Measurements from ENCODE around the gene GRB2.

Gene GRB2

DNA sequence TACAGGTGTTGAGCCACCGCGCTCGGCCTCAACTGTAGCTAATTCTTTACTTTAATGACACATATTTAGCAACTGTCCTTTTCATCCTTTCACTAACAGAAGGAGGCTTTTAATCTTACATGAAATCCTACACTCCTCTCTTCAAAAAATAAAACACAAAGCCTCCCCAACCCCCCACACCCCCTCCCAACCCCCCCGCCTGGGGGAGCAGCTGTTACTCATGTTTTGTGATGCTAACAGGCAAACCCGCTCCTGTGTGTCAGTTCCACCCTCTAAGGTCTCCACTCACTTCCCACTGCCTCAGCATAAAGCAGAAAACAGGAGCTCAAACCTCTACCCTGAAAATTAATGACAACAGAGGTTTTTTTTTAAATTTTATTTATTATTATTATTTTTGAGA, 60.8 kb downstream of the GRB2 start:
- no peak for DNase-seq
- no peak for TF ChIP-seq POLR2A (IDR thresholded peaks at IDR 0.05; ENCODE audit: low read length)
- TF ChIP-seq GATA1 (IDR thresholded peaks at IDR 0.05; ENCODE audit: low read depth, low read length), result no peak

DNA sequence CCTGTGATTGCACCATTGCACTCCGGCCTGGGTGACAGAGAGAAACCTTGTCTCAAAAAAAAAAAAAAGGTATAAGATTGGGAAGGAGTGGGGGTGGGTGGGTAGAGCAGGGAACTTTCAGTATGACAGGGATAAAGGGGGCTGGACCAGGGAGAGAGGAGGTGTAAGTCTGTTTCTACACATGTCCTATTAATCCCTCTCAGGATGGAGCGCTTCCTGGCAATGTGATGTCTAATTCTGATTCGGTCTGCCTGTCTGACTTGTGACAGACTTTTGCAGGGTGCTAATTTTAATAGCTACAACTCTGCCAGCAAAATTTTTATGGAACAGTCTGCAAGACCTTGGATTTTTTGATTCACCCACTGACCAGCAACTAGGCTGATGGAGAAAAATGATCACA, 62.5 kb downstream of the GRB2 start:
- DNase-seq, result no peak
- TF ChIP-seq GATA1 (IDR thresholded peaks at IDR 0.05; ENCODE audit: low read depth, low read length), result no peak
- TF ChIP-seq POLR2A (IDR thresholded peaks at IDR 0.05; ENCODE audit: low read length), result no peak

GRCh38 chr17:75341784-75342486, 63.5 kb downstream of the GRB2 start:
- no peak for TF ChIP-seq GATA1 (IDR thresholded peaks at IDR 0.05; ENCODE audit: low read depth, low read length)
- peak in 1 of 2 experiments; percentile 35 for DNase-seq

DNA sequence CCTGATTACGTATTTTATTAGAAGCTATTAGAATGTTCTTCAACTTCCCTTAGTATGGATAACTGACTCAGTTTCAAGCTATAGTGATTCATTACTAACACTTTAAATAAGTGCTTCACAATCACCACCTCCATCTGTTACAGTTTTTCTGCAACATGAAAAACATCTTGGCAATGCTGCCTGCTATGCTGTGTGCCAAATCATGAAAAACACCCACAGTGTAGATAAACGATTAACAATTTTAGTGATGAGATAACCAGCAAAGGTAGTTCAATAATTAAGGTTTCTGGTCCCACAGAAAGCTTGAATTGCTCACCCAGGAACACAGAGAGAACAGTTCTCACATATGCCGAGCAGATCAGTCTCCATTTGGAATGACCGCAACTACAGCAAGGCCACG, 64.8 kb downstream of the GRB2 start:
- no peak for TF ChIP-seq GATA1 (IDR thresholded peaks at IDR 0.05; ENCODE audit: low read depth, low read length)
- no peak for TF ChIP-seq POLR2A (IDR thresholded peaks at IDR 0.05; ENCODE audit: low read length)
- peak; percentile 41 to 77 for DNase-seq

- no peak for DNase-seq
- TF ChIP-seq POLR2A (IDR thresholded peaks at IDR 0.05; ENCODE audit: low read length), result no peak
- no peak for TF ChIP-seq GATA1 (IDR thresholded peaks at IDR 0.05; ENCODE audit: low read depth, low read length)
These were observed 65.5 kb downstream of the GRB2 start for GRCh38 chr17:75339971-75340370.

GRCh38 chr17:75338335-75338734, 67.1 kb downstream of the GRB2 start:
- TF ChIP-seq GATA1 (IDR thresholded peaks at IDR 0.05; ENCODE audit: low read depth, low read length) (no peak), POLR2A (IDR thresholded peaks at IDR 0.05; ENCODE audit: low read length) (no peak)
- DNase-seq, result peak in 1 of 2 experiments; percentile 24

GRCh38 chr17:75335315-75335714, 70.2 kb downstream of the GRB2 start:
- no peak for TF ChIP-seq POLR2A (IDR thresholded peaks at IDR 0.05; ENCODE audit: low read length)
- TF ChIP-seq GATA1 (IDR thresholded peaks at IDR 0.05; ENCODE audit: low read depth, low read length), result no peak
- peak in 1 of 2 experiments; percentile 76 for DNase-seq

- no peak for TF ChIP-seq POLR2A (IDR thresholded peaks at IDR 0.05; ENCODE audit: low read length)
- TF ChIP-seq GATA1 (IDR thresholded peaks at IDR 0.05; ENCODE audit: low read depth, low read length), result no peak
- DNase-seq, result no peak
These were observed 70.8 kb downstream of the GRB2 start for GRCh38 chr17:75334723-75335122.

DNA sequence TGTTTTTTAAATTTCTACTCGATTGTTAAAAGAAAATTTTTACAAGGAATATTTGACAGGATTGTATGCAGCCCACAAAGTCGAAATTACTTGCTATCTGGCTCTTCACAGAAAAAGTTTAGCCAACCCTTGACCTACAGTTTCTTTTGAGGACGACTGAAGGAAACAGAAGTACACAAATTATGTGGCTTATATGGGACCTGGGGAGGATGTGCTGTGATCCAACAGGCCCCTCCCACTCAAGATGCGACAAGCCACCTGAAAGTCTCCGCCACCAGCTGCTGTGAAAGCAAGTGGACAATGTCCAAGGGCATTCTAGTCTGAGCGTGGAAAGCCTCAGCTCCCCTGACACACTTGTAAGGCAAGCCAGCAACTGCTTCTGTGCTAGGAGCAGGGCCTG, 73.8 kb downstream of the GRB2 start:
- TF ChIP-seq POLR2A (IDR thresholded peaks at IDR 0.05; ENCODE audit: low read length) (no peak), GATA1 (IDR thresholded peaks at IDR 0.05; ENCODE audit: low read depth, low read length) (no peak)

DNA sequence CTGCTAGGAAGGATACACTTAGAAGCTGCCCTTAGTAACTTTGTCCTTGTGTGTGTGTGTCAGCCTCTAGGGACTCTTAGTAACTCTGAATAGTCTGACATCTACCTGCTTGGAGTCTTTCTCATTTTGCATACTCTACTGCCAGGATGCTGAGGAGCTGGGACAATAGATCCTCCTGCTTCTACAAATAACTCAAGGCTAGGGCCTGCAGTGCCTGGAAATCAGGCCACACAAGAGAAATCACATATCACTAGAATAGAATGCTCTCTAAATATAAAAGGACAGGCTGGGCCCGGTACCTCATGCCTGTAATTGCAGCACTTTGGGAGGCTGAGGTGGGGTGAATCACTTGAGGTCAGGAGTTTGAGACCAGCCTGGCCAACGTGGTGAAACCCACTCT, 77.7 kb downstream of the GRB2 start:
- TF ChIP-seq GATA1 (IDR thresholded peaks at IDR 0.05; ENCODE audit: low read depth, low read length), result no peak
- TF ChIP-seq POLR2A (IDR thresholded peaks at IDR 0.05; ENCODE audit: low read length), result no peak
- DNase-seq, result no peak

More for the DNA sequence above, 73.8 kb downstream of the GRB2 start:
- DNase-seq, result no peak

GRCh38 chr17:75326226-75326848, 79.1 kb downstream of the GRB2 start:
- DNase-seq, result peak in 1 of 2 experiments; percentile 40
- TF ChIP-seq GATA1 (IDR thresholded peaks at IDR 0.05; ENCODE audit: low read depth, low read length), result no peak
- TF ChIP-seq POLR2A (IDR thresholded peaks at IDR 0.05; ENCODE audit: low read length), result no peak

DNA sequence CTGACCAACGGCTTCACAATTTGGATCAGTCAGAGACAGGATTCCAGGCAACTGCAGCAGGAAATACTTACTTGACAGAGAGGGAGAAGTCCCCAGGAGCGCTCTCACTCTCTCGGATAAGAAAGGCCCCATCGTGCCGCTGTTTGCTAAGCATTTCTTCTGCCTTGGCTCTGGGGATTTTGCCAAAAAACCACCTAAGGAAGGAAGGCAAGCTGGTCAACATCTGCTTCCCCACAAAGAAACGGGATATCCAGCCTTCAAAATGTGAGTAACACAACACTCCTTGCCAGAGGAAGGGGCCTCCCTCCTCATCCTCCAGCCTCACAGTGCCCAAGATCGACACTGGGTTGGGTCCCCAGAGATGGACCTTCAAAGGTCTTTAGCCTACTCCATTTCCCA, 79.7 kb downstream of the GRB2 start:
- DNase-seq, result no peak
- TF ChIP-seq POLR2A (IDR thresholded peaks at IDR 0.05; ENCODE audit: low read length) (no peak), GATA1 (IDR thresholded peaks at IDR 0.05; ENCODE audit: low read depth, low read length) (no peak)

- DNase-seq, result no peak
- no peak for TF ChIP-seq GATA1 (IDR thresholded peaks at IDR 0.05; ENCODE audit: low read depth, low read length)
- no peak for TF ChIP-seq POLR2A (IDR thresholded peaks at IDR 0.05; ENCODE audit: low read length)
These were observed 80.1 kb downstream of the GRB2 start for GRCh38 chr17:75325348-75325747.

DNA sequence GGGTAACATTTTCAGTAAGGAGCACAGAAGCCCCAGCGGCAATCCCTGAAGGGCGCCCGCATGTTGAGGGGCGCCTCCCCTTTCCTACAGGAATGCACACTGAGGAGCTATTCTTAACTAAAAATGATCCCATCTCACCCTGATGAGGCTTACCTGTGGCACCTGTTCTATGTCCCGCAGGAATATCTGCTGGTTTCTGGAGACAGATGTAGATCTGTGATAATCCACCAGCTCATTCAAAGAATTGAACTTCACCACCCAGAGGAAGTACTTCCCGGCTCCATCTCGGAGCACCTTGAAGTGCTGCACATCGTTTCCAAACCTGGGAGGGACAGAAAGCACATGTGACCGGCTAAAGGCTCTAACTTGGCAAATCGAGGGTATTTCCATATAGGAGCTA, 84.0 kb downstream of the GRB2 start:
- TF ChIP-seq POLR2A (IDR thresholded peaks at IDR 0.05; ENCODE audit: low read length) (no peak), GATA1 (IDR thresholded peaks at IDR 0.05; ENCODE audit: low read depth, low read length) (no peak)
- DNase-seq, result no peak

Measured in erythroblast (primary cell).